ENCODE measurements around the gene PROM2. TPM values are rescaled to one million over a fixed set of nuclear protein-coding genes. Genes with fewer than 3 reads are reported as not detected.
"Not testable (repeated sequence)": the region's sequence is repeated elsewhere in the genome, so short reads cannot be mapped to it uniquely, and the experiment has no call there.

PROM2 gene
- total RNA-seq, 1 donor from 2014 or later = 0.82 TPM

DNA sequence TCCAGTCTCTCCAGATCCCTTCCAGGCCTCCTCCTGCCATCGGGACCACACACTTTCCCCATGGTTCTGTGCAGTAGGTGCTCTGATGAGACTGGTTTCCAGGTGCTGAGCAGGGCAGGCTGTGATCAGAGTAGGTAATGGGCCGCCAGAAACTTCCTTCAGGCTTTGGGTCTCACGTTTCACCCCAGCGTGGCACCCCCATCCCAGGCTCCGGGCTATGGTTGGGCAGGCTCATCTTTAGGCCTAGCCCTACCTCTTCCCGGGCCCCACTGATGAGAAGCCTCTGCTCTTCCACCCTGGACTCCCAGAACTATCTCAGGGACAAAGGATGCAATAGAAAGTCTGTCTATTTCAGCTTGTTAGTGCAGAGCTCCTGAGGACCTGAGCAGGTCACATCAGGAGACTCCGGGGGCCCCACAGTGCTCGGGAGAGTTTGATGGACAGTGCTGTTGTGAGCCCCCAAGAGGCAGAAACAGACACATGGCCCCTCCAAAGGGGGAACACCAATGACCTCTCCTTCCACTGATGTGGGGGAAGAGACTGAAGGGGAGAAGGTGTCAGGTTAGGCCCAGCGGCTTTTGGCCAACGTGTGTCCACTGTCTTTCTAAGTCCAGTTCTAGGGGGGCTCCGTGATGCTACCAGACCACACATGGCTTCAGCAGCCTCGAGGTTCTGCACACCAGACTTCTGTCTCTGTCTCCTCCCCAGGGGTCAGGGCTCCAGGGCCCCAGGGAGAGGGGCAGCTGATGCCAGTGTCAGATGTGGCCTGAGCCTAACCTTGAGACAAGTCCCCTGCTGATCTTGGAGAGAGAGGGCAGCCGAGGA is 5.8 kb upstream of the PROM2 start:
- no peak for FAIRE-seq
- no peak for DNase-seq (ENCODE audit: low spot score in 2 of 2)

DNA sequence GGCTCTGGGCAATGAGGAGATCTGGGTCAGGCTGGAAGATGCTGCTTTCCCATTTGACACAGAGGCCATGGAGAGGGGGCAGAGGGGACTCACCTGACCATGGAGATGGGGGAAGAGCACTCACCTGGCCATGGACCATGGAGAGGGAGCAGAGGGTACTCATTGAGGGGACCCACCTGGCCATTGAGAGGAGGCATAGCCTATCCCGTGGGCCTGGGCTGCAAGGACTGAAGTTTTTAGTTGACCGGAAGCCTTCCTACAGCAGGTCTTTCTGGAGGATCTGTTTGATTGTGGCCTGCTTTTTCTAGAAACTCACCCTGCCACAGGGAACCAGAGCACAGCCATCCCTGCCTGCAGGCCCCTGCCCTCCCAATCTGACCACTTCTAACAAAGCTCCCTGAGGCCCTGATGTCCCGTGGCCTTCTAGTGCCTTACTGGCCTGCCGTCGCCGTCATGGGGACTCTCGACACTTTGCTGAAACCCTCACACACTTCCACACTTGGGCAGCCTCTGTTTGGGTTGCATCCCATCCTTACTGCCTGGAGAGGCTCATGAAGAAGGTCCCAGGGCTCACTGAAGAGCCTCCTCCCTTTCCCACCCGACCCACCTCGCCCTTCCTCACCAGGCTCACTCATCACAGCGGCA is 5.1 kb upstream of the PROM2 start:
- DNase-seq (ENCODE audit: low spot score in 2 of 2) (no peak), FAIRE-seq (no peak)

DNA sequence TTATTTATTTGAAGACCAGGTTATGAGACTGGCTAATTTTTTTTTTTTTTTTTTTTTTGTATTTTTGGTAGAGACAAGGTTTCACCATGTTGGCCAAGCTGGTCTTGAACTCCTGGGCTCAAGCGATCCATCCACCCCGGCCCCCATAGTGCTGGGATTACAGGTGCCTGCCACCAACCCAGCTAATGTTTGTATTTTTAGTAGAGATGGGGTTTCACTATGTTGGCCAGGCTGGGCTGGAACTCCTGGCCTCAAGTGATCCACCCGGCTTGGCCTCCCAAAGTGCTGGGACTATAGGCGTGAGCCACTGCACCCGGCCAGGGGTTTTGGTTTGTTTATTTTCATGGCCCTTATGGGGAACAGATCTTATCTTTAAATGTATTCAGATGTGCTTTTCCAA is 4.5 kb upstream of the PROM2 start:
- FAIRE-seq; DNase-seq (ENCODE audit: low spot score in 2 of 2): not testable (repeated sequence)

DNA sequence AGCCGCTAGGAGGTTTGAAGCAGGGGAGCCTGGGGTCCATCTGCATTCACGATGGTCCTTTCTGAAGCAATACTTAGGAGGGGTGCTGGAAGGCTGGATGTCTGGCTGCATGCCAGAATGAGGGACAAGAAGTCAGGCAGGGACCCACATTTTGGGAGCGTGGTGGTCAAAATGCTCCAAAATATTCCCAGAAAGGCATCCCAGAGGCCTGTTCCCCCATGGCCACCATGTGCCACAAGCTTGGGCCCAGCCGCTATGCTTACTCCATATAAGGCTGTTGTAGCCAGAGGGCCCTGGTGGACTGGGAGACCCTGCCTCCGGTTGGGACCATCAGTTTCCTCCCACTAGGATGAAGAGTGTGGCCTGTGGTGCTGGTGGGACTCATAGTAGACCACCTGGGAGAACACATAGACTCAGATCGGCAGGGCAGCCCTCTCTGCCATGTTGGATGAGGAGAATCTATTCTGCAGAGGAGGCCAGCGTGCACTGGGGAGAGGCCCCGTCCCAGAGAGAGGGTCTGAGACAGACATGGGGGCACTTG is 3.6 kb upstream of the PROM2 start:
- no peak for DNase-seq (ENCODE audit: low spot score in 2 of 2)
- no peak for FAIRE-seq

DNA sequence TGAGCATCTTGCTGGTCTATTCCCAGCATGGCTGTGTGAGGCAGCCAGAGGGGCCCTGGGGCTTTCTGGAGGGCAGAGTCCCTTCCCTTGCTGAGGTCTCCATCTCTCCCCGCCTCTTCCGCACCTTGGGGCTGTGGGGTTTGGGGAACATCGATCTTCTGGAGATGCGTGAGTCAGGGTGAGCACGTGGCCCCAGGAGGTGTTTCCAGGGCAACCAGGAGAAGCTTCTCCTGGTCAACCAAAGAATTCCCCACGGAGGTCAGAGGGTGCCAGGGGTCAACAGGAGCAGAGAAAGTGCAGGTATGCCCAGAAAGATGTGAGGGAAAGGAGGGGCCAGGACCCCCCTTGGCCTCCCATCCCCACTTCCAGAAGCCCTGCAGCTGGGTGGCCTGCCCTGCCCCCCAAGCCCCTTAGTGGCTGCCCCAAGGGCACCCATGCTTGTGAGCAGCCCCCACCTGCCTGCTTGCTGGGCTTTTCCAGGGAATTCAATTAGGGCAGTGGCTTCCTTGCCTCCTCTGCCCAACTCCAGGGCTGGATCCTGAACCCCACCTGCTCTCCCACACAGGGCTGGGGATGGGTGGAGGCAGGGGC is 2.8 kb upstream of the PROM2 start:
- FAIRE-seq = no peak
- DNase-seq (ENCODE audit: low spot score in 2 of 2) = no peak

DNA sequence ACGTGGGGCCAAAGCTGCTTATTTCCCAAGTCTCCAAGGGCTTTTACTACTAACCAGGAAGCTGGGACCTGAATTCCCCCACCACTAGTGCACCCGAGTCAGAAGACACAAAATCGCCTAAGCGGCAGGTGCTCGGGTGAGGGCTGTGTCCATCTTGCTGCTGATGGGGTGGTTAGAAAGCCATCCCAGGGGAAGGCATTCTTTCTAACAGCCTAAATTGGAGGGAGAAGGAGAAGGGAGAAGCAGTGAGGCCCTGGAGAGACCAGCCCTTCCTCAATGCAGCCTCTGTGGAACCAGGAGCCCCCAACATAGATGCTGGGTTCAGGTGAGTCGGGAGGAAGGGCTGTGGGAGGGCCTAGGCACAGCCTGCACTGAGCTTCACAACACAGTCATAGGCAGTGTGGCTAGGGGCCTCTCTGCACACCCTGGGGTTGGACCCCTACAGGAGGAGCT is 1.9 kb upstream of the PROM2 start:
- DNase-seq (ENCODE audit: low spot score in 2 of 2) (no peak), FAIRE-seq (no peak)

DNA sequence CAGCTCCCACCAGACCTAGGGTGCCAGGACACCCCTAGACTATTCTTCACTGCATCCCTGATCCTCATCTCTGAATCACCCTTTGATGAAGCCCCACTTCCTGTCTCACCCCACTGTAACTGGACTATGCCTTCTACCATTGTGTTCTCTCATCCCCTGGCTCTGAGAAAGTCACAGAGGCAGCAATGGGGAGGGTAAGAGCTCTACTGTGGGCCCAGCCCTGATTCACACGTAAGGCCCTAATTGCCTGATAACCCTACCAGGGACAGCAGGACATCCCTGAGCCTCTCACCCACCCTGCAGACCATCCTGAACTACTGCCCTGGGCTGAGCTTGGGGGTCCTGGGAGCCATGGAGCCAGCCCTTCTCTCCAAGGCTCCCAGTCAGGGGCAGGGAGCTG is 1.5 kb upstream of the PROM2 start:
- FAIRE-seq = no peak
- DNase-seq (ENCODE audit: low spot score in 2 of 2) = no peak

DNA sequence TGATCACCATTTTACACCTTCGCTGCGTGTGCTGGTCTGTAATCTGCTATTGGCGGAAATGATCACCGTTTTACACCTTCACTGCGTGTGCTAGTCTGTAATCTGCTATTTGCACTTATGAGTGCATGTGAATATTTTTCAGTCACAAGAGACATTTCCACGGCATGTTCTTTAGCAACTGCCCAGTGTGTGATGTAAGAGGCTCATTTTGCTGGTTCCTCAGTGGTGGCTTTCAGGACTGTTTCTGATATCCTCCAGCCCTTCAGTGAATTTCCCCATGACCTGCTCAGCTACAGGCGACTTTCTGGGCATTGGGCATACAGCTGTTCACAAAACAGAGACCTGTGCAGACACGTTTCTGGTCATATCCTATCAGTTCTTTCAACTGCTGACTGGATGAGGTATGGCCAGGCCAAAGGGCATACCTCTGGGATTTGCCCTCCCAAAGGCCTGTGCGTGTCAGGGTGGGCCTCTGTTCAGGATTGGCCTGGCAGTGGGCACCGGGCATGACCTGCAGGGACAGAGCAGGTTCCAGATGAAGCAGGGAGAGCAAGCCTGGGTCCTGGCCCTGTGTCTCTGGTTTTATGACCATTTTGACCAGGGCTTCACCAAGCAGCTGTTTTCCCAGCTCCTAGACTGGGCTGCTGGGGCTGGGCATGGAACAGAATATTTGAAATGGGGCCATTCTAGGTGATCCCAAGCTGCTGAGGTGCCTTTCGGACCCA is 521 bp upstream of the PROM2 start:
- DNase-seq (ENCODE audit: low spot score in 2 of 2) = no peak
- no peak for FAIRE-seq

DNA sequence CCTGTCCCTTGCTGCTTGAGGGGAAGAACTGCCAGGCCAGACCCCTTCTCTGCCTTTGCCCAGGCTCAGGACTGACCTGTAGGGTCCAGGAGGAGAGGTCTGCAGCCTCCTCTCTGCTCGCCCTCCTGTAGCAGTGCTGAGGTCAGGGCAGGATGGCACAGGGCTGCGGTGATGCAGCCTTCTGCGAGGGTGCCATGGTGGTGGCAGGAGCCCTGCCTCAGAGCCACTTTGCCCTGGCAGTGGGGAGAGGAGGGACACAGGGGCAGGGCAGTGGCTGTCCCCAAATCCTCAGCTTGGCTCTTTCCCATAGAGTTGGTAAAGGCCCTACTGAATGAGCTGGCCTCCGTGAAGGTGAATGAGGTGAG is 884 bp downstream of the PROM2 start:
- DNase-seq (ENCODE audit: low spot score in 2 of 2) = no peak
- FAIRE-seq = no peak

DNA sequence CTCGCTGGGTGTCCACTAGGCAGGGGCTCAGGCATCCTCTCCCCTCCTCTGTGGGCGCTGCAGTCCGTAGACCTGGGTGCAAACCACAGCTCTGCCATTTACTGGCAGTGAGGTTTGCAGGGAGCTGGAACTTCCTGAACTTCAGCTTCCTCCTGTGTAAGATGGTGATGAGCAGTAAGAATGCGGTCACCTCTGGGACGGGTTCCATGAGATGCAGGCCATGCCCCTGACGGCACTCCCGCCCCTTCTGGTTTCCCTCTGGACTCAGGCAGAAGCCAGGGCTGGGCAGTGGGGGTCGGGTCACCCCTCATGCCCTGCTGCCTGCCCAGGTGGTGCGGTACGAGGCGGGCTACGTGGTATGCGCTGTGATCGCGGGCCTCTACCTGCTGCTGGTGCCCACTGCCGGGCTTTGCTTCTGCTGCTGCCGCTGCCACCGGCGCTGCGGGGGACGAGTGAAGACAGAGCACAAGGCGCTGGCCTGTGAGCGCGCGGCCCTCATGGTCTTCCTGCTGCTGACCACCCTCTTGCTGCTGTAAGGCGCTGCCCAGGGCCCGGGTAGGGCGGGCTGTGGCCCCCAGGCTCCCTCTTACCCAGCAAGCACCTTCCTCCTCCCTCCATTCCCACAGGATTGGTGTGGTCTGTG is 1.5 kb downstream of the PROM2 start:
- FAIRE-seq = no peak

DNA sequence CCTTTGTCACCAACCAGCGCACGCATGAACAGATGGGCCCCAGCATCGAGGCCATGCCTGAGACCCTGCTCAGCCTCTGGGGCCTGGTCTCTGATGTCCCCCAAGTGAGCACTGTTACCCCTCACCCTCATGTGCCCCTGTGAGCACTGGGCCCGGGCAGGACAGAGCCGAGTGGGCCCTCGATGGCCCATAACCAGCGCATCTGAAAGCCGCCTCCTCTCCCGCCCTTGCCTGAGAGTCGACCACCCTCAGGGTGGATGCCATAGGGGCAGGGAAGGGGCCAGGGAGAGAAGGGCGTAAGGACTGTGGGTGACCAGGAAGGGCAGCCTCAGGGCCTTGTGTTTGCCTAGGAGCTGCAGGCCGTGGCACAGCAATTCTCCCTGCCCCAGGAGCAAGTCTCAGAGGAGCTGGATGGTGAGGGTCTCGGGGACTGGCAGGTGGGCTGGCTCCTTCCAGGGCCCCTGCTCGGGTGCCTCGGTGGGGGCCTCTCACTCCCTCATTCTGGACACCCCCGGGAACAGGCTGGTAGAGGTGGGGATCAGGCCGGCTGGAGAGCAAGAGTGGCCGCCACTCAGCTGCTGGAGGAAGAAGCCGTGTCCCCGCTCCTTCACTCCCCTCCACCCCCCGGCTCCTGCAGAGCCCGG is 2.1 kb downstream of the PROM2 start:
- FAIRE-seq (no peak), DNase-seq (ENCODE audit: low spot score in 2 of 2) (no peak)

More for the DNA sequence above, 1.5 kb downstream of the PROM2 start:
- DNase-seq (ENCODE audit: low spot score in 2 of 2) = no peak

DNA sequence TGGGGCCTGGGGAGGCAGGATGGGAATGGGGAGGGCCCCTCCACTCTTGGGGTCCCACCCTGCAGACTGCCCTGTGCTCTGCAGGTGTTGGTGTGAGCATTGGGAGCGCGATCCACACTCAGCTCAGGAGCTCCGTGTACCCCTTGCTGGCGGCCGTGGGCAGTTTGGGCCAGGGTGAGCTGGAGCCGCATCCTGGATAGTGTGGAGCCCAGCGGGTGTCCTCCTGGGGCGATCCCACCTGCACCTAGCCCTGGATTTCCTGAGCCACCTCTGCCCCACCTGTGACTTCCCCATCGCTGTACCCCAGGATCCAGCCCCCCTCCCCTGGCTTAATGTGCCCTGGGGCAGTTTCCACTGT is 2.6 kb downstream of the PROM2 start:
- no peak for FAIRE-seq
- no peak for DNase-seq (ENCODE audit: low spot score in 2 of 2)

DNA sequence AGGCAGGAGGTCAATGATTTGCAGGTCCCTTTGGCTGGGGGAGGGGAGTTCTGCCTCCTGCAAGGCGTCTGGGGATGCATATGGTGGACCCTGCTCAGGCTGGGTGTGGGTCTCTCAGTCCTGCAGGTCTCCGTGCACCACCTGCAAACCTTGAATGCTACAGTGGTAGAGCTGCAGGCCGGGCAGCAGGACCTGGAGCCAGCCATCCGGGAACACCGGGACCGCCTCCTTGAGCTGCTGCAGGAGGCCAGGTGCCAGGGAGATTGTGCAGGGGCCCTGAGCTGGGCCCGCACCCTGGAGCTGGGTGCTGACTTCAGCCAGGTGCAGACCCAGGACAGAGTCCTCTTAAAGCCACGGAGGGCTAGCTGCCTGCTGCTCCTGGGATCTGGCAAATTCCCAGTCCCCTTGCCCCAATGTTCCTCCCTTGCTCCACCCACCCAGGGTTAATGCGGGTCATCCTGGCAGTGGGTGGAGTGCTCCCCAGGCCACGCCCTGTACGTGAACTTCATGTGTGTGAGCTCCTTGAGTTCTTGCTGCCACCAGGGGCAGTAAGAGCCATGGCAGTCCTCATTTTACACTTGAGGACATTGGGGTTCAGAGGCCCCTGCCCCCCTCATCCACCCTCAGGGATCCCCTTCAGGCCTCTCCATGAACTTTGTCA is 3.1 kb downstream of the PROM2 start:
- no peak for DNase-seq (ENCODE audit: low spot score in 2 of 2)
- no peak for FAIRE-seq

DNA sequence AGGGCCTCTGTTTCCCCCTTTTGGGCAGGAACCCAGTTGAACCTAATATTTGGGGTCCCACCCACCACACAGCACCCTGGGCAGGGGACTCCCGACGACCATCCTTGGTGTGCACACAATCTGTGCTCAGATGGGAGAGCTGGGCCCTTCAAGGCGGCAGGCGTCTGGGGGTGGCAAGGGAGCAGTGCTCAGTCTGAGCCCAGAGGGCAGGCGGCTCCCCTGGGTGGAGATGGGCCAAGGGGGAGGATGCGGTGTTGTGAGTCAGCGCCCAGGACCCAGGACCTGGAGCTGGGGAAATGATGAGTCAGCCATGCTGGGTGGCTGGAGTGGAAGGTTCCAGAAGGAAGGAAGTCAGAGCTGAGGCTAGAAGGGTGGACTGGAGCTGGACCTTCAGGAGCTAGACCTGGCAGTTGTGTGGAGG is 3.8 kb downstream of the PROM2 start:
- no peak for FAIRE-seq

DNA sequence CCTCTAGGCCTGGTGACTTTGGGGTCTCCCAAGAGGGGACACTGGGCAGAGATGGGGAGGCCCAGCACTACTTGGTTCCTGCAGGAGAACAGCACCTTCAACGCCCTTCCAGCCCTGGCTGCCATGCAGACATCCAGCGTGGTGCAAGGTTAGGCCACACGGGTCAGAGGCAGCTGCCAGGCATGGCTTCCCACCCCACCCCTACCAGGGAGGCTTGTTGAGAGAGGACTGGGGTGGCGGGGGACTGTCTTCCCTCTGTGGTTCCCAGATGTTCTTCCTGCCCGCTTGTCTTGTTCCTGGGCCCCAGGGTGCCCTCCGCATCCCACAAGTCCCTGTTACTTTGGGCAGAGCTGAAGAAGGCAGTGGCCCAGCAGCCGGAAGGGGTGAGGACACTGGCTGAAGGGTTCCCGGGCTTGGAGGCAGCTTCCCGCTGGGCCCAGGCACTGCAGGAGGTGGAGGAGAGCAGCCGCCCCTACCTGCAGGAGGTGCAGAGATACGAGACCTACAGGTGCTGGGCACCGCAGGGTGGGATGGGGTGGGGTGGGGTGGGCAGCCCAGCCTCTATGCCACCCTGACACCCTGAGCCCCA is 4.5 kb downstream of the PROM2 start:
- FAIRE-seq (no peak), DNase-seq (ENCODE audit: low spot score in 2 of 2) (no peak)

More for the DNA sequence above, 3.8 kb downstream of the PROM2 start:
- DNase-seq (ENCODE audit: low spot score in 2 of 2) = no peak

DNA sequence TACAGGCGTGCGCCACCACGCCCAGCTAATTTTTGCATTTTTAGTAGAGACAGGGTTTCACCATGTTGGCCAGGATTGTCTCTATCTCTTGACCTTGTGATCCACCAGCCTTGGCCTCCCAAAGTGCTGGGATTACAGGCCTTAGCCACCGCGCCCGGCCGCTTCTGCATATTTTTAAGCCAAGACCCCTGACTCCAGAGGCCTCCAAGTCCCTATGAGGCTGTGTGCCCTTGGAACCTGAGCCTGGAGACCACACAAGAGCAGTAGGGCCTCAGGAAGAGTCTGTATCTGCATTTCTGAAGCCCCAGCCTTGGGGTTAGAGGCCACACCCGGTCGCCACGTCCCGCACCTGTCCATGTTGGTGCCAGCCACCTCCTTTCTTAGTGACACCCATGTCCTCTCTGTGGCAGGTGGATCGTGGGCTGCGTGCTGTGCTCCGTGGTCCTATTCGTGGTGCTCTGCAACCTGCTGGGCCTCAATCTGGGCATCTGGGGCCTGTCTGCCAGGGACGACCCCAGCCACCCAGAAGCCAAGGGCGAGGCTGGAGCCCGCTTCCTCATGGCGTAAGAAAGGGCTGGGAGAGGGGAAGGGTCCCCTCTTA is 5.3 kb downstream of the PROM2 start:
- DNase-seq (ENCODE audit: low spot score in 2 of 2) (no peak), FAIRE-seq (no peak)

DNA sequence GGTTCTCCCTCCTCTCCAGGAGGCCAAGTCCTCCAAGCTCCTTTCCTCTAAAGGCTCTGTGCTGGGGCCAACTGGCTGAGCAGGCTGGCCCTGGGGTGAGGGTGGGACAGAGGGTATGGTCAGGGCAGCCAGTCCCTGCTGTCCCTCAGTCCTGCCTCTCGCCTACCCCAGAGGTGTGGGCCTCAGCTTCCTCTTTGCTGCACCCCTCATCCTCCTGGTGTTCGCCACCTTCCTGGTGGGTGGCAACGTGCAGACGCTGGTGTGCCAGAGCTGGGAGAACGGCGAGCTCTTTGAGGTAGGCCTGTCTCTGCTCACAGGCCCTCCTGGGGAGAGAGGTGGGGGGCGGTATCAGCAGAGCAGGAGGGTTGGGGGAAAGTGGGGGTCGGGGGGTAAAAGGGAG is 6.8 kb downstream of the PROM2 start:
- no peak for FAIRE-seq

DNA sequence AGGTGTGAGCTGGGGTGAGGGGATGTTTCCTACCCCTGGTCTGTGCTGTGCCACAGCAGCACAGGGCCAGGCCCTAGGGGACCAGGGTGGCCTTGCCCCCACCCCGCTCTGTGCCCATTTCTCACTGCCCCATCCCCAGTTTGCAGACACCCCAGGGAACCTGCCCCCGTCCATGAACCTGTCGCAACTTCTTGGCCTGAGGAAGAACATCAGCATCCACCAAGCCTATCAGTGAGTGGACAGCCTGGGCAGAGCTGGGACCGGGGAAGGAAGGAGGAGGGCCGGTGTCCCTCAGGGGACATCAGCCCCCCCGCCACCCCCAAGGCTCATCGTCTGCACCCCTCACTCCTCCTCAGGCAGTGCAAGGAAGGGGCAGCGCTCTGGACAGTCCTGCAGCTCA is 7.5 kb downstream of the PROM2 start:
- FAIRE-seq (no peak), DNase-seq (ENCODE audit: low spot score in 2 of 2) (no peak)

More for the DNA sequence above, 6.8 kb downstream of the PROM2 start:
- no peak for DNase-seq (ENCODE audit: low spot score in 2 of 2)

Measured in frontal cortex (tissue), 4 donors.